ENCODE results near the gene RGS7.

GRCh38 chr1:240766831-240767230, 590.2 kb downstream of the RGS7 start:
- no peak for TF ChIP-seq CTCF (IDR thresholded peaks at IDR 0.05)
- no peak for TF ChIP-seq POLR2A (IDR thresholded peaks at IDR 0.05)

All from thyroid gland (tissue), 4 donors.